Head of caudate nucleus (tissue), 42 donors: ENCODE data around the gene IGFBPL1.
"Not testable (repeated sequence)": the region's sequence is repeated elsewhere in the genome, so short reads cannot be mapped to it uniquely, and the experiment has no call there.

Source experiments
- DNase-seq, 42 donors: peaks; one replicate each; pipeline versions ENCODE4 v3.0.0 to v3.0.0-alpha.2; 2020 to 2021; ENCODE audit warnings: mixed read lengths in 7 of 42
- intact Hi-C: fragments of 100-400 bp; cut with DNase I; formaldehyde crosslinking; loops from one replicate; pipeline ENCODE4 v1.15.0; 2022

Gene IGFBPL1

GRCh38 chr9:38423973-38424843 is at the start of gene IGFBPL1:
Gene IGFBPL1 (minus strand): TSS chr9:38424454. CDS start chr9:38424424, 30 bp downstream.
- DNase-seq = peak in 36 of 42 donors; percentile 12 to 74 (median 50)
- intact Hi-C loops = no loop called here

GRCh38 chr9:38472583-38473249 is 48.5 kb upstream of the IGFBPL1 start:
- DNase-seq, intact Hi-C loops: not testable (repeated sequence)

GRCh38 chr9:38467404-38467803 is 43.1 kb upstream of the IGFBPL1 start:
- DNase-seq = no peak
- intact Hi-C loops = no loop called here

- intact Hi-C loops = no loop called here
- no peak for DNase-seq
Observed at GRCh38 chr9:38453835-38454234, 29.6 kb upstream of the IGFBPL1 start.

GRCh38 chr9:38451162-38451561 is 26.9 kb upstream of the IGFBPL1 start:
- DNase-seq = no peak
- intact Hi-C loops = no loop called here

GRCh38 chr9:38447703-38448102 is 23.4 kb upstream of the IGFBPL1 start:
- intact Hi-C loops = no loop called here
- DNase-seq = no peak

- DNase-seq = no peak
- intact Hi-C loops = no loop called here
Observed at GRCh38 chr9:38445154-38446043, 21.1 kb upstream of the IGFBPL1 start.

- no peak for DNase-seq
- intact Hi-C loops = no loop called here
Observed at GRCh38 chr9:38443597-38443996, 19.3 kb upstream of the IGFBPL1 start.

- intact Hi-C loops = no loop called here
- DNase-seq = no peak
Observed at GRCh38 chr9:38443181-38443580, 18.9 kb upstream of the IGFBPL1 start.

GRCh38 chr9:38442473-38443096 is 18.3 kb upstream of the IGFBPL1 start:
- intact Hi-C loops = no loop called here
- DNase-seq = no peak

- intact Hi-C loops = no loop called here
- DNase-seq = no peak
Observed at GRCh38 chr9:38441347-38442085, 17.3 kb upstream of the IGFBPL1 start.

- DNase-seq = no peak
- intact Hi-C loops = no loop called here
Observed at GRCh38 chr9:38440516-38440915, 16.3 kb upstream of the IGFBPL1 start.

GRCh38 chr9:38439916-38440301 is 15.7 kb upstream of the IGFBPL1 start:
- no peak for DNase-seq
- intact Hi-C loops = no loop called here

GRCh38 chr9:38439291-38439915 is 15.1 kb upstream of the IGFBPL1 start:
- DNase-seq = no peak
- intact Hi-C loops = no loop called here

- intact Hi-C loops = no loop called here
- no peak for DNase-seq
Observed at GRCh38 chr9:38437193-38437823, 13.1 kb upstream of the IGFBPL1 start.

- intact Hi-C loops = no loop called here
- DNase-seq = no peak
Observed at GRCh38 chr9:38436708-38437107, 12.5 kb upstream of the IGFBPL1 start.

- intact Hi-C loops = no loop called here
- DNase-seq = no peak
Observed at GRCh38 chr9:38435521-38435920, 11.3 kb upstream of the IGFBPL1 start.

GRCh38 chr9:38434853-38435252 is 10.6 kb upstream of the IGFBPL1 start:
- DNase-seq = no peak
- intact Hi-C loops = no loop called here
